ENCODE results near the gene C4A.
"Not testable (repeated sequence)": the region's sequence is repeated elsewhere in the genome, so short reads cannot be mapped to it uniquely, and the experiment has no call there.

C4A gene

GRCh38 chr6:32003301-32003700 is 21.4 kb downstream of the C4A start:
- not testable (repeated sequence) for H3K4me1 ChIP-seq (ENCODE audit: control insufficient read depth, low read depth, low read length); H3K27ac ChIP-seq (ENCODE audit: low read length); H3K36me3 ChIP-seq (ENCODE audit: control insufficient read depth, low read depth, low read length); H3K4me3 ChIP-seq (ENCODE audit: low read length); H3K27me3 ChIP-seq (ENCODE audit: control insufficient read depth, insufficient read depth, low read length); H3K9me3 ChIP-seq (ENCODE audit: control insufficient read depth, low read depth, low read length); H3K9ac ChIP-seq (ENCODE audit: low read length)

GRCh38 chr6:32004393-32004792 is 22.5 kb downstream of the C4A start:
- not testable (repeated sequence) for H3K36me3 ChIP-seq (ENCODE audit: control insufficient read depth, low read depth, low read length); H3K4me1 ChIP-seq (ENCODE audit: control insufficient read depth, low read depth, low read length); H3K9me3 ChIP-seq (ENCODE audit: control insufficient read depth, low read depth, low read length); H3K27me3 ChIP-seq (ENCODE audit: control insufficient read depth, insufficient read depth, low read length); H3K4me3 ChIP-seq (ENCODE audit: low read length); H3K9ac ChIP-seq (ENCODE audit: low read length); H3K27ac ChIP-seq (ENCODE audit: low read length)

GRCh38 chr6:32004864-32005537 is 23.1 kb downstream of the C4A start:
- not testable (repeated sequence) for H3K9me3 ChIP-seq (ENCODE audit: control insufficient read depth, low read depth, low read length); H3K4me3 ChIP-seq (ENCODE audit: low read length); H3K27ac ChIP-seq (ENCODE audit: low read length); H3K4me1 ChIP-seq (ENCODE audit: control insufficient read depth, low read depth, low read length); H3K9ac ChIP-seq (ENCODE audit: low read length); H3K36me3 ChIP-seq (ENCODE audit: control insufficient read depth, low read depth, low read length); H3K27me3 ChIP-seq (ENCODE audit: control insufficient read depth, insufficient read depth, low read length)

DNA sequence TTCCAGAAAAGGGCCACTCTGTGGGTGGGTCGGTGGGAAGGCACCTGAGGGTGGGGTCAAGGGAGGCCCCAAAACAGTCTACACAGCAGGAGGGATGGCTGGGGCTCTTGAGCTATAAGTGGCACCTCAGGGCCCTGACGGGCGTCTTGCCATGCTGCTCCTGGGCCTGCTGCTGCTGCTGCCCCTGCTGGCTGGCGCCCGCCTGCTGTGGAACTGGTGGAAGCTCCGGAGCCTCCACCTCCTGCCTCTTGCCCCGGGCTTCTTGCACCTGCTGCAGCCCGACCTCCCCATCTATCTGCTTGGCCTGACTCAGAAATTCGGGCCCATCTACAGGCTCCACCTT is 23.7 kb downstream of the C4A start:
- H3K4me3 ChIP-seq (ENCODE audit: low read length); H3K4me1 ChIP-seq (ENCODE audit: control insufficient read depth, low read depth, low read length): not testable (repeated sequence)

DNA sequence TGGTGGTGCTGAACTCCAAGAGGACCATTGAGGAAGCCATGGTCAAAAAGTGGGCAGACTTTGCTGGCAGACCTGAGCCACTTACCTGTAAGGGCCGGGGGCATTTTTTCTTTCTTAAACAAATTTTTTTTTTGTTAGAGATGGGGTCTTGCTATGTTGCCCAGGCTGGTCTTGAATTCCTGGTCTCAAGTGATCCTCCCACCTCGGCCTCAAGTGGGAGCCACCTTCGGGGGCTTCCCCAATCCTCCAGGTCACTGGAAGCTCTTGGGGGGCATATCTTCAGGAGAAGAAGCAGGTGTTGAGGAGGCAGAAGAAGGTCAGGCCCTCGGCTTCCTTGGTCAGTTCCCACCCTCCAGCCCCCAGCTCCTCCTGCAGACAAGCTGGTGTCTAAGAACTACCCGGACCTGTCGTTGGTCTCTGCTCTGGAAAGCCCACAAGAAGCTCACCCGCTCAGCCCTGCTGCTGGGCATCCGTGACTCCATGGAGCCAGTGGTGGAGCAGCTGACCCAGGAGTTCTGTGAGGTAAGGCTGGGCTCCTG is 24.2 kb downstream of the C4A start:
- not testable (repeated sequence) for H3K27me3 ChIP-seq (ENCODE audit: control insufficient read depth, insufficient read depth, low read length); H3K9me3 ChIP-seq (ENCODE audit: control insufficient read depth, low read depth, low read length); H3K9ac ChIP-seq (ENCODE audit: low read length); H3K4me3 ChIP-seq (ENCODE audit: low read length); H3K36me3 ChIP-seq (ENCODE audit: control insufficient read depth, low read depth, low read length); H3K27ac ChIP-seq (ENCODE audit: low read length); H3K4me1 ChIP-seq (ENCODE audit: control insufficient read depth, low read depth, low read length)

More for the DNA sequence above, 23.7 kb downstream of the C4A start:
- not testable (repeated sequence) for H3K27me3 ChIP-seq (ENCODE audit: control insufficient read depth, insufficient read depth, low read length); H3K27ac ChIP-seq (ENCODE audit: low read length); H3K9me3 ChIP-seq (ENCODE audit: control insufficient read depth, low read depth, low read length); H3K9ac ChIP-seq (ENCODE audit: low read length); H3K36me3 ChIP-seq (ENCODE audit: control insufficient read depth, low read depth, low read length)

GRCh38 chr6:32007086-32007485 is 25.2 kb downstream of the C4A start:
- not testable (repeated sequence) for H3K27ac ChIP-seq (ENCODE audit: low read length); H3K27me3 ChIP-seq (ENCODE audit: control insufficient read depth, insufficient read depth, low read length); H3K9me3 ChIP-seq (ENCODE audit: control insufficient read depth, low read depth, low read length); H3K36me3 ChIP-seq (ENCODE audit: control insufficient read depth, low read depth, low read length); H3K4me3 ChIP-seq (ENCODE audit: low read length); H3K9ac ChIP-seq (ENCODE audit: low read length); H3K4me1 ChIP-seq (ENCODE audit: control insufficient read depth, low read depth, low read length)

- not testable (repeated sequence) for H3K4me1 ChIP-seq (ENCODE audit: control insufficient read depth, low read depth, low read length); H3K27ac ChIP-seq (ENCODE audit: low read length); H3K9ac ChIP-seq (ENCODE audit: low read length); H3K9me3 ChIP-seq (ENCODE audit: control insufficient read depth, low read depth, low read length); H3K27me3 ChIP-seq (ENCODE audit: control insufficient read depth, insufficient read depth, low read length); H3K4me3 ChIP-seq (ENCODE audit: low read length); H3K36me3 ChIP-seq (ENCODE audit: control insufficient read depth, low read depth, low read length)
Measured at GRCh38 chr6:32008037-32008436, 26.2 kb downstream of the C4A start.

- H3K36me3 ChIP-seq (ENCODE audit: control insufficient read depth, low read depth, low read length); H3K9me3 ChIP-seq (ENCODE audit: control insufficient read depth, low read depth, low read length); H3K27ac ChIP-seq (ENCODE audit: low read length); H3K4me3 ChIP-seq (ENCODE audit: low read length); H3K9ac ChIP-seq (ENCODE audit: low read length); H3K4me1 ChIP-seq (ENCODE audit: control insufficient read depth, low read depth, low read length); H3K27me3 ChIP-seq (ENCODE audit: control insufficient read depth, insufficient read depth, low read length): not testable (repeated sequence)
Measured at GRCh38 chr6:32008616-32009015, 26.8 kb downstream of the C4A start.

DNA sequence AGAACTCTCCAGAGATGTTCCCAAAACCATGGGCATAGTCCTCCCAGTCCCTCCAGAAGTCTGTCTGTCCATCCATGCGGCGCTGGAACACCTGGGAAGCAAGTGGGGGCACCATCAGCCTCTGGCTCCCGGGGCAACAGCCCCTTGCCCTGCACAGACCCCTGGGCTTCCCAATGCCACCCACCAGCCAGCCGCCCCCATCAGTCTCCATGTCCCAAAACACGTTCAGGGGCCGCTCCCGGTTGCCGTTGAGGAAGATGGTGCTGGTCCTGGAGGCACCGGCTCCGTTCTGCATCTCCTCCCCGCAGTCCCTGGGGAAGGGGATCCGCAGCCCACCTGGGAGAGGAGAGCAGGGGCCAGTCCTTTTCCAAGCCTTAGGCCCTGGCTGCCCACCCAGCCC is 27.7 kb downstream of the C4A start:
- not testable (repeated sequence) for H3K9me3 ChIP-seq (ENCODE audit: control insufficient read depth, low read depth, low read length); H3K4me1 ChIP-seq (ENCODE audit: control insufficient read depth, low read depth, low read length); H3K9ac ChIP-seq (ENCODE audit: low read length); H3K27me3 ChIP-seq (ENCODE audit: control insufficient read depth, insufficient read depth, low read length); H3K27ac ChIP-seq (ENCODE audit: low read length); H3K36me3 ChIP-seq (ENCODE audit: control insufficient read depth, low read depth, low read length); H3K4me3 ChIP-seq (ENCODE audit: low read length)

- not testable (repeated sequence) for H3K9ac ChIP-seq (ENCODE audit: low read length); H3K4me3 ChIP-seq (ENCODE audit: low read length); H3K27me3 ChIP-seq (ENCODE audit: control insufficient read depth, insufficient read depth, low read length); H3K4me1 ChIP-seq (ENCODE audit: control insufficient read depth, low read depth, low read length); H3K27ac ChIP-seq (ENCODE audit: low read length); H3K36me3 ChIP-seq (ENCODE audit: control insufficient read depth, low read depth, low read length); H3K9me3 ChIP-seq (ENCODE audit: control insufficient read depth, low read depth, low read length)
Measured at GRCh38 chr6:32010856-32011530, 29.1 kb downstream of the C4A start.

DNA sequence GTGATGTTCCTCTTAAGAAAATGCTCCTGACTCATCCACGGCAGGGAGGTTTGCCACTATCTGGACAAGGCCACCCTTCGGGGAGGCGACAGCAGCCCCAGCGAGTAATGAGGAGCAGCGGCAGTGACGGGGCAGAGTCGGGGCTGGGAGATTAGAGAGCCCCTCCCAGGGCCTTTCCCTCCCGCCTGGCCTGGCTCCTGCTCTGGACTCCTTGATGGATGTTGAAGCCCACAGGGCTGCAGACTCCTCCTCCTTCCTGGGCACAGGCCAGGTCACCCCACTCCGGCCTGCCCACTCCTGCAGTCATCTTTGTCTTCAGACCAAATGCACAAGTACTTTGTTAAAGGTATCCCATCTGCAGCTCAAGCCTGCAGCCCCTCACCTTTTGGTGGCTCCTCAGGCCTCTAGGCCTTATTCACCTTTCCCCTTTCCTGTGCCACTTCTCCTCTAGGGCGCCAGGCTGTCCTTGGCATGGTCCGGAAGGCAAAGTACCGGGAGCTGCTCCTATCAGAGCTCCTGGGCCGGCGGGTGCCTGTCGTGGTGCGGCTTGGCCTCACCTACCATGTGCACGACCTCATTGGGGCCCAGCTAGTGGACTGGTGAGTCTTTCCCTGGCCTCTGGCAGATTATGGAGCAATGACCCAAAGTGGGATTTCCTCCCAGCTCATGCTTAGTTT is 31.2 kb downstream of the C4A start:
- H3K9me3 ChIP-seq (ENCODE audit: control insufficient read depth, low read depth, low read length); H3K27me3 ChIP-seq (ENCODE audit: control insufficient read depth, insufficient read depth, low read length); H3K27ac ChIP-seq (ENCODE audit: low read length); H3K4me1 ChIP-seq (ENCODE audit: control insufficient read depth, low read depth, low read length); H3K4me3 ChIP-seq (ENCODE audit: low read length); H3K36me3 ChIP-seq (ENCODE audit: control insufficient read depth, low read depth, low read length); H3K9ac ChIP-seq (ENCODE audit: low read length): not testable (repeated sequence)

DNA sequence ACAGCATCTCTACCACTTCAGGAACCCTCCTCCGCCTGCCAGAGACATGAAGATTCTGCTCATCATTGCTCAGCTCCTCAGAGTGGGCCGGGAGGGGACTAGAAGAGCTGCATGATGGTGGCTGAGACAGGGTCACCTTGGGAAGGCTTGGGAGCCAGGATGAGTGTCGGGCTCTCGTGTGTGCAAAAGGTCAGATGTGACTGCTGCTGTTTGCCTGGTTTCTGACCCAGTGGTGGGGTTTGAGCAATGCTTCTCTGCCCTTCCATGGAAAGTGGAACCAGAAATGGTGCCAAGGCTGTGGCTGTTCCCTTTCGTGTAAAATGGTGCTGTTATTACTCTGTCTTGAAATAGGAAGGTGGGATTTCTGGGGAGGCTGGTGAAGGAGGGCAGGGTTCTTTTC is 31.9 kb downstream of the C4A start:
- H3K27me3 ChIP-seq (ENCODE audit: control insufficient read depth, insufficient read depth, low read length); H3K4me1 ChIP-seq (ENCODE audit: control insufficient read depth, low read depth, low read length); H3K27ac ChIP-seq (ENCODE audit: low read length); H3K36me3 ChIP-seq (ENCODE audit: control insufficient read depth, low read depth, low read length); H3K9me3 ChIP-seq (ENCODE audit: control insufficient read depth, low read depth, low read length); H3K4me3 ChIP-seq (ENCODE audit: low read length); H3K9ac ChIP-seq (ENCODE audit: low read length): not testable (repeated sequence)

Data from iPS-18a (cell line).